Muscle of arm (tissue), 12 donors: Measurements from ENCODE around the gene SHISA5. TPM values are rescaled to one million over a fixed set of nuclear protein-coding genes. Genes with fewer than 3 reads are reported as not detected.
"Not testable (repeated sequence)": the region's sequence is repeated elsewhere in the genome, so short reads cannot be mapped to it uniquely, and the experiment has no call there.

Source experiments
- DNase-seq: peaks from one replicate; pipeline ENCODE4 v3.0.0-alpha.2; 2013
- polyA plus RNA-seq, 12 donors: library from polyadenylated mRNA; unstranded; fragments of 120-200 nt; gene quantifications; one replicate each; pipeline ENCODE4 v1.2.1, GENCODE V29; 2013; ENCODE audit not compliant: insufficient read length in 12 of 12

Gene SHISA5
- polyA plus RNA-seq, 12 donors = 51.7 to 115 (median 67.4) TPM; not detected in 1

GRCh38 chr3:48532271-48532976 is 28.4 kb upstream of the SHISA5 start:
- no peak for DNase-seq

GRCh38 chr3:48530701-48531100 is 26.7 kb upstream of the SHISA5 start:
- not testable (repeated sequence) for DNase-seq

- no peak for DNase-seq
Measured at GRCh38 chr3:48528754-48529153, 24.8 kb upstream of the SHISA5 start.

GRCh38 chr3:48528048-48528447 is 24.1 kb upstream of the SHISA5 start:
- no peak for DNase-seq

- DNase-seq = no peak
Measured at GRCh38 chr3:48524970-48525369, 21.0 kb upstream of the SHISA5 start.

GRCh38 chr3:48521635-48522034 is 17.7 kb upstream of the SHISA5 start:
- DNase-seq = no peak

GRCh38 chr3:48519277-48519643 is 15.3 kb upstream of the SHISA5 start:
- no peak for DNase-seq

GRCh38 chr3:48518638-48519276 is 14.8 kb upstream of the SHISA5 start:
- no peak for DNase-seq

GRCh38 chr3:48518069-48518468 is 14.1 kb upstream of the SHISA5 start:
- no peak for DNase-seq

- DNase-seq = no peak
Measured at GRCh38 chr3:48516571-48516970, 12.6 kb upstream of the SHISA5 start.

- DNase-seq = no peak
Measured at GRCh38 chr3:48514431-48515227, 10.7 kb upstream of the SHISA5 start.

- DNase-seq = no peak
Measured at GRCh38 chr3:48511551-48511950, 7.6 kb upstream of the SHISA5 start.

GRCh38 chr3:48507256-48508061 is 3.5 kb upstream of the SHISA5 start:
- DNase-seq = no peak

- no peak for DNase-seq
Measured at GRCh38 chr3:48505968-48506504, 2.1 kb upstream of the SHISA5 start.

- no peak for DNase-seq
Measured at GRCh38 chr3:48505146-48505545, 1.2 kb upstream of the SHISA5 start.

GRCh38 chr3:48503401-48504050 is 448 bp downstream of the SHISA5 start:
- no peak for DNase-seq

GRCh38 chr3:48502728-48503168 is 1.2 kb downstream of the SHISA5 start:
- DNase-seq = no peak

GRCh38 chr3:48502121-48502520 is 1.9 kb downstream of the SHISA5 start:
- DNase-seq = no peak

- DNase-seq = no peak
Measured at GRCh38 chr3:48501196-48501595, 2.8 kb downstream of the SHISA5 start.

GRCh38 chr3:48500656-48501055 is 3.3 kb downstream of the SHISA5 start:
- DNase-seq = no peak

- DNase-seq = no peak
Measured at GRCh38 chr3:48493203-48493501, 10.8 kb downstream of the SHISA5 start.
